ENCODE data around the gene CRELD2.
A peak's percentile ranks its signal among the peaks of the same experiment; 100 is the strongest.

The CRELD2 gene

DNA sequence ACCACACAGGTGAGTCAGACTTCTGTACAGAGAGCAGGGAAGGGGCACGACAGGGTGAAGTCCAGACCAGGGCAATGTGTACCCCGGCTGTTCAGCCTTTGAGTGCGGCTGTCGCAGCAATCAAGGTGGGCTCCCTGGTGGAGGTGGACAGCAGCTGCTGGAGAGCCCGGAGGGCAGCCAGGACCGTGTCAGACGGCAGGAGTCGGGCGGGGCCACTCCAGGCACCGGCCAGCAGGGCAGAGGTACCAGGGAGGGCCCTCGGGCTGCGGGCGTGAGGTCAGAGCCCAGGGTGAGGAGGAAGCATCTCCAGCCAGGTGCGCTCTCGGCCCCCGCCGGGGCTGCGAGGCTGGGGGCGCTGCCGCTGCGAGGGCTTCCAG, 41.3 kb downstream of the CRELD2 start:
- no peak for DNase-seq

DNA sequence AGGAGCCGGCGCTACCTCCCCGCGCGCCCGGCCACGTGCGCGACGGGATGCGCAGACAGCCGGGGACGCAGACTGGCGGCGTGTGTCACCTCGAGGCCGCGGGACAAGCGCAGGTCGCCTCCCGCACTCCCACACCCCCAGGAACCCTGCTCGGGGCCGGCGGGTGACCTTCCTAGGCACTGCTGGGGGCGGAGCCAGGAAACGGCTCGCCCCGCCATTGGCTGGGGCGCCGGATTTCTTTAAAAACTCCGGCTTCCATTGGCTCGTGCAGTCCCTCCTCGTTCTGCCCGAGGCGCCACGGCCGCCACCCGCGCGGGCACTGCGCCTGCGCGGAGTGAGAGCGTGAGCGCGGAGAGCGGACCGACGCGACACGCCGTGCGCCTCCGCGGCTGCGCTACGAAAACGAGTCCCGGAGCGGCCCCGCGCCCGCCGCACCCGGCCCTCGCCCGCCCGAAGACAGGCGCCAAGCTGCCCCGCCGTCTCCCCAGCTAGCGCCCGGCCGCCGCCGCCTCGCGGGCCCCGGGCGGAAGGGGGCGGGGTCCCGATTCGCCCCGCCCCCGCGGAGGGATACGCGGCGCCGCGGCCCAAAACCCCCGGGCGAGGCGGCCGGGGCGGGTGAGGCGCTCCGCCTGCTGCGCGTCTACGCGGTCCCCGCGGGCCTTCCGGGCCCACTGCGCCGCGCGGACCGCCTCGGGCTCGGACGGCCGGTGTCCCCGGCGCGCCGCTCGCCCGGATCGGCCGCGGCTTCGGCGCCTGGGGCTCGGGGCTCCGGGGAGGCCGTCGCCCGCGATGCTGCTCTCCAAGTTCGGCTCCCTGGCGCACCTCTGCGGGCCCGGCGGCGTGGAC, 41.9 kb downstream of the CRELD2 start, which contains the start of gene PIM3:
Gene PIM3, plus strand, starts transcription at position 614 of the 846 bp plus-strand sequence. Its CDS starts 176 bp downstream, at position 790.
- peak; percentile 97 for DNase-seq

DNA sequence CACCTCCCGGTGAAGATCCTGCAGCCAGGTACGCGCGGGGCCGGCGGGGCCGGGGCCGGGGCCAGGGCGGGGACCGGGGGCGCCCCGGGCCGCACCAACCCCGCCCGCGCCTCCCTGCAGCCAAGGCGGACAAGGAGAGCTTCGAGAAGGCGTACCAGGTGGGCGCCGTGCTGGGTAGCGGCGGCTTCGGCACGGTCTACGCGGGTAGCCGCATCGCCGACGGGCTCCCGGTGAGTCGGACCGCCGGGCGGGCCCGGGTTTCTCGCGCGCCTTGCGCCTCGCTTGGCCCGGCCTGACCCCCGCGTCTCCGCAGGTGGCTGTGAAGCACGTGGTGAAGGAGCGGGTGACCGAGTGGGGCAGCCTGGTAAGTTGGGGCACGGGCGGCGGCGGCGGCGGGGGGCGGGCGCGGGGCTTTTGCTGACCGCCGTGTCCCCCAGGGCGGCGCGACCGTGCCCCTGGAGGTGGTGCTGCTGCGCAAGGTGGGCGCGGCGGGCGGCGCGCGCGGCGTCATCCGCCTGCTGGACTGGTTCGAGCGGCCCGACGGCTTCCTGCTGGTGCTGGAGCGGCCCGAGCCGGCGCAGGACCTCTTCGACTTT, 42.7 kb downstream of the CRELD2 start:
- peak; percentile 38 for DNase-seq

DNA sequence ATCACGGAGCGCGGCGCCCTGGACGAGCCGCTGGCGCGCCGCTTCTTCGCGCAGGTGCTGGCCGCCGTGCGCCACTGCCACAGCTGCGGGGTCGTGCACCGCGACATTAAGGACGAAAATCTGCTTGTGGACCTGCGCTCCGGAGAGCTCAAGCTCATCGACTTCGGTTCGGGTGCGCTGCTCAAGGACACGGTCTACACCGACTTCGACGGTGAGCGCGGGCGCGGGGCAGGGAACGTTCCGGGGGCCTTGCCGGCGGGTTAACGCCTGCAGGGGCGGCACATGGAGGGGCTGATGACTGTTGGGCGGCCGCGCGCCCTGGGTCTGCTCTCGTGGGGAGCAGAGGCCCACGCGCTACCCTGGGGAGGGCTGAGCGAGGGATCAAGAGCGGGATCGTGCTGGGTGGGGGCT, 43.2 kb downstream of the CRELD2 start:
- DNase-seq = no peak

DNA sequence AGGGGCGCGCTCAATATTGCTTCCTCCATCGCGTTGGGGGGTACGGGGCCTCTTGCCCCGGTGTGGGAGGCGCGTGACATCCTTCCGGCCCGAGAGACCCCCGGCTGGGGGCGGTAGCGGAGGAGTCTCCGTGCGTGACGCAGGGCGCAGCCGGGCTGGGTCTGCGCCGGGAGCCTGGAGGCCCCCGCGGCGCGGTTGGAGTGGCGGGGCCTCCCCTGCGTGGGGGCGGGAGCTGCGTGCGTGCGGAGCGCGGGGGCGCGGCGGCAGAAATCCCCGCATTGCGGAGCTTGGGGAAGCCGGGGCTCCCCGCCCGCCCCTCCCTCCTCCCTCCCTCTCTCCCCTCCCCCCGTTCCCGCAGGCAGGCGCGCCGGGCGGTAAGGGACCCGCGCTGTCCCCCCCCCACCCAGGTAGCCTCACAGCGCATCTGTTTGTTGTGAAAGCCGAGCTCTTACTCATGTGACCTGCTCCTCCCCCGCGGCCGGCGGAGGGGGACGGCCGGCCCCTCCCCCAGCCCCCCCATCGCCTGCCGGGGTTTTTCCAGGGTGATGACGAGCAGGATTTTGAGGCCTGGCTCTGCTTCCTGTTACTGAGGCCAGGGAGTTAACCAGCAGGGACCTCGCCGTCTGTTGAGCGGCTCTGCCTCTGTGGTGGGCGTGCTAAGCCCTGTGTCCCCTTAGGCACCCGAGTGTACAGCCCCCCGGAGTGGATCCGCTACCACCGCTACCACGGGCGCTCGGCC, 43.7 kb downstream of the CRELD2 start:
- DNase-seq = peak; percentile 45

DNA sequence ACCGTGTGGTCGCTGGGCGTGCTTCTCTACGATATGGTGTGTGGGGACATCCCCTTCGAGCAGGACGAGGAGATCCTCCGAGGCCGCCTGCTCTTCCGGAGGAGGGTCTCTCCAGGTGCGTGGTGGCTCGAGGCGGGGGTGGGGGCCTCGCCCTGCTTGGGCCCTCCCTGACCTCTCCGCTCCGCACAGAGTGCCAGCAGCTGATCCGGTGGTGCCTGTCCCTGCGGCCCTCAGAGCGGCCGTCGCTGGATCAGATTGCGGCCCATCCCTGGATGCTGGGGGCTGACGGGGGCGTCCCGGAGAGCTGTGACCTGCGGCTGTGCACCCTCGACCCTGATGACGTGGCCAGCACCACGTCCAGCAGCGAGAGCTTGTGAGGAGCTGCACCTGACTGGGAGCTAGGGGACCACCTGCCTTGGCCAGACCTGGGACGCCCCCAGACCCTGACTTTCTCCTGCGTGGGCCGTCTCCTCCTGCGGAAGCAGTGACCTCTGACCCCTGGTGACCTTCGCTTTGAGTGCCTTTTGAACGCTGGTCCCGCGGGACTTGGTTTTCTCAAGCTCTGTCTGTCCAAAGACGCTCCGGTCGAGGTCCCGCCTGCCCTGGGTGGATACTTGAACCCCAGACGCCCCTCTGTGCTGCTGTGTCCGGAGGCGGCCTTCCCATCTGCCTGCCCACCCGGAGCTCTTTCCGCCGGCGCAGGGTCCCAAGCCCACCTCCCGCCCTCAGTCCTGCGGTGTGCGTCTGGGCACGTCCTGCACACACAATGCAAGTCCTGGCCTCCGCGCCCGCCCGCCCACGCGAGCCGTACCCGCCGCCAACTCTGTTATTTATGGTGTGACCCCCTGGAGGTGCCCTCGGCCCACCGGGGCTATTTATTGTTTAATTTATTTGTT, 44.6 kb downstream of the CRELD2 start:
- DNase-seq = no peak

DNA sequence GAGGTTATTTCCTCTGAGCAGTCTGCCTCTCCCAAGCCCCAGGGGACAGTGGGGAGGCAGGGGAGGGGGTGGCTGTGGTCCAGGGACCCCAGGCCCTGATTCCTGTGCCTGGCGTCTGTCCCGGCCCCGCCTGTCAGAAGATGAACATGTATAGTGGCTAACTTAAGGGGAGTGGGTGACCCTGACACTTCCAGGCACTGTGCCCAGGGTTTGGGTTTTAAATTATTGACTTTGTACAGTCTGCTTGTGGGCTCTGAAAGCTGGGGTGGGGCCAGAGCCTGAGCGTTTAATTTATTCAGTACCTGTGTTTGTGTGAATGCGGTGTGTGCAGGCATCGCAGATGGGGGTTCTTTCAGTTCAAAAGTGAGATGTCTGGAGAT, 45.2 kb downstream of the CRELD2 start:
- no peak for DNase-seq

DNA sequence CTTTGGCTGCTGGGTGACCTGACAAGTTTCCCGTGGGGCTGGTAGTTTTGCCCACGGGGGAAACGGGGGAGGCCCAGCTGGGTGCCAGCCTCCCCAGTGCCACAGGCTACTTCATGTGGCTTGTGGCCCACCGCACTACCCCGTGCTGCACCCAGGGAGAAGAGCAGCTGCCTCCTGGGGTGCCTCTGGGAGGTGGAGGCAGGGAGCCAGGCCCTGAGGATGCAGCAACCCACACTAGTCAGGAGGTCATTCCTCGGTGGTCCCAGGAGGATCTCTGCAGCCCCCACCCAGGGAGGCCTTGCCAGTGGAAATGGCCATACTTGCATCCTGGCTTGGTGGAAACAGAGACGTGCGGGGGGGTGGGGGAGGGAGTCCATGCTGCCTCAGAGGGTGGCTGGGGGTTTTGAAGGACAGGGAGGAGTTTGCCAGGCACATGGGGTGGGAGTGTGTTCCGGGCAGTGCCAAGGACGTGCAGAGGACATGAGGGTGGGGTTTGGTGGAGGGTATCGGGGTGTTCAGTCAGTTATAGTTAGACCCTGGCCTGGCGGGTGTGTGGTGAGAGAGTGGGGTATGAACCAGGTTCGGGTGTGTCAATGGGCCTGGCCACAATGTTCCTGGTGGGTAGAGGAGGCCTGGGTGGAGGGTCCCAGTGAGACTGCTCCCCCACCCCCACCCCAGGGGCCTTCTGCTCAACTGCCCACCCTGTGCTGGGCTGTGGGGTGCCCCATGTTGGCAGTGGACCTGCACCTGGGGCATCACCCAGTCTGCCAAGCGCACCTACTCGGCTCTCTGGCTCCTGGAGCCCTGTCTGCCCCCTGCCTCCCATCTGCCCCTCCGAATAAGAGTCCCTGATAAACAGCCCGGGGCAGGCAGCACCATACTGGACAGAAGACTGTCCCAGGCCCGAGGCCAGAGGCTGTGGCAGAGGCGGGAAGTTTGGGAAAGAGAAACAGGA, 46.0 kb downstream of the CRELD2 start:
- no peak for DNase-seq

DNA sequence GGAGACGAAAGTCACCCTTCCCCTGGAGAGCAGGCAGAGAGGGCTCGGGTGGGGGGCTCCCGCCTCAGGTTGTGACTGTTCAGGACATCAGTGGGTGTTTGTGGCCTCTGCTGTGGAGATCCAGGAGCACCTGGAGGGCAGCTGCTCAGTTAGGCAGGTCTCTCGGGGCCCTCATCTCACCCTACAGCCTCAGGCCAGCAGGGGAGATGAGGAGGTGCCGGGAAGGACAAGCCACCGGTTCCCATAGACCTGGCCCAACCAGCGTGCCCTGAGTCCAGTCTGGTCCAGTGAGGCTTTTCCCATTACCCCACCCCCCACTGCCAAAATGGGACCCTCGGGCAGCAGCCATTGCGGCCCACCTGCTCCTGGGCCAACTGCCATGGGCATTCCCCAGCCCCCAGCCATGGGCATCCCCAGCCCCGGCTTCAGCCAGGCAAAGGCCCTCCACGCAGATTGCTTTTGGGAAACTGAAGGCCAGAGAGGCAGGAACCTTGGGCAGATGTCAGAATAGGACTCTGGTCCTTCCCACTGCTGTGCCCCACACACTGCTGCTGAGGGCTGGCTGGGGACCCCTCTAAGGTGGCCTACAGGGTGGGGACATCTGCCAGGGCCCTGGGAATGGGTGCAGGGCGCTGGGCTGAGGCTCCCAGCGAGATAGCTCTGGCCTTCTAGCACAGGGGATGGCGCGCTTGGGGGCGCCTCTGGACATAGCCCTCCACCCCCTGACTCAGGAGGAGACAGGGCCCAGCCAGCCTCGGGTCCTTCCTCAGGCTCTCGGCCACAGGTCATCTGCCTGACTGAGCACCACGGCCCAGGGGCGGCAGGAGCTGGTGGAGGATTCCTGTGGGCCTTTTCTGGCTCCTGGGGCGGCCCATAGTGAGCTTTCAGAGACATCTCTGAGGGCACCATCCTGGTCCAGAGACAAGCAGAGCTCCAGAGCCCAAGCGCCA, 46.9 kb downstream of the CRELD2 start:
- DNase-seq = no peak

DNA sequence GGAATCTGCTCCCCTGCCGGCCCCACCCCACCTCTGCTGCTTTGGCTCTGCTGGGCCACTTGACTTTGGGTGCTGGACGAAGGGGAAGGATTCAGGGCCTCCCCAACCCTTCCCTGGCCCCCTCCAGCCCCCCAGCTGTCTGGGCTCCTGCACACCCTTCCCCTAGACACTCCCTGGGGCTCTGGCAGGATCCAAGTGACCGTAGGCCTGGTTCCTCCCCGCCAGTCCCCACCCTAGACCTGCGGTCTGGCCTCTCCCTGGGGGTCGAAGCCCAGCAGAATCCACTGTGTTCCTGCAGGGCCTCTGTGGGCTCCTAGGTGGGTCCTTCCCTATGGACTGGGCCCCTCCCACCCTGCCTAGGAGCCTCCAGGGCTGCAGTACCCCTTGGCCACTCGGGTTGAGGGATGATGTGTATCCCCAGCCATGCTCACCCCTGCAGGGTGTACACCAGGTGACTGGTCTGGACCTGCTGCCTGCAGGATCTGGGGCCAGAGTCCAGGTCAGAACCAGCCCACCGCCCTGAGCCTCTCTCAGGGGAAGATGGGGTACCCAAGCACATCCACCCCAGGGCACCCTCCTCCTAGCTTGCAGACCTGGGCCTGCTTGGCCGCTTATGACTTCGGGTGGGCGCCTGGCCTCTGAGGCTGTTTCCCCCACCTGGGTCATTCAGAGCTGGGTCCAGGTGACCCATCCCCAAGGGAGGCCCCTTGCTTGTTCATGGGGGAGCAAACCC, 47.8 kb downstream of the CRELD2 start:
- DNase-seq = no peak

DNA sequence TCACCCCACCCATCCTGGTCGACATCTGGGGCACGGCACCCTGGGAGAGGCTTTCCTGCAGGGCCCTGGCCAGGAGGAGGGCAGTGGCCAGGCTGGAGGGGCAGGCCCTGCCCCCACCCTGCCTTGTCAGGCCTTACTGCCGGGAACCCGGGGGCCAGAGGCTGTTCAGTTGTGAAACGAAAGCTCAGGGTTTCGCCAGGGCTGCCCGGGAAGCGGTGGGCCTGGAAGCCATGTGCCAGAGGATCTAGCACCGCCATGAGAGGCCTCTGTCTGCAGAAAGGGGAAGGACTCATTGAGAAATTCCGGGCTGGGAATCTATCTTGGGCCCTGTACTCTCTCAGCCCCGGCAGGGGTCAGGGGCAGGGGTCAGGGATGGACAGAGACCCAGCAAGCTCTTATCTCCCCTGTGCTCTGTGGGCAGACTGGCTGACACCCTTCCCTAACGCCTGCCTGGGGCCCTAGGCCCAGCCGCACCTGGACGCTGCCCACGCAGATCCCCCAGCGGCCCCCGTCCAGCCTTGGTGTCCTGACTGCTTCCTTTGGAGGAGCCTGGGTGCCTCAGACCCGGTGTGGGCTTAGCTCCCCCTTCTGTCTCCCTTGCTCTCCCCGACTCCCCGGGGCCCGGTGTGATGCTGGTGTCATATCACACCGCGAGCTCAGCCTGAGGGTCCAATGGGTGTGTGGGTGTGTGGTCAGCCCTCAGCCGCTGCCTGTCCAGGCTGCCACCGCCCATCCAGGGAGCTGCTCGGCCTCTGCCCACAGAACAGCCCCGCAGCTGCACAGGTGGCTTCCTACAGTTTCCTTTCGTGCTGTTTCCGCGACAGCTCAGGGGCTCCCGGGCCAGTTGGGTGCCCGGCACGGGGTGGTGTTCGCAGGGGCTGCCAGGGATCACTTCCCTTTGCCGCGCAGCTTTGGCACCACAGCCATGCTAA, 48.6 kb downstream of the CRELD2 start:
- no peak for DNase-seq

DNA sequence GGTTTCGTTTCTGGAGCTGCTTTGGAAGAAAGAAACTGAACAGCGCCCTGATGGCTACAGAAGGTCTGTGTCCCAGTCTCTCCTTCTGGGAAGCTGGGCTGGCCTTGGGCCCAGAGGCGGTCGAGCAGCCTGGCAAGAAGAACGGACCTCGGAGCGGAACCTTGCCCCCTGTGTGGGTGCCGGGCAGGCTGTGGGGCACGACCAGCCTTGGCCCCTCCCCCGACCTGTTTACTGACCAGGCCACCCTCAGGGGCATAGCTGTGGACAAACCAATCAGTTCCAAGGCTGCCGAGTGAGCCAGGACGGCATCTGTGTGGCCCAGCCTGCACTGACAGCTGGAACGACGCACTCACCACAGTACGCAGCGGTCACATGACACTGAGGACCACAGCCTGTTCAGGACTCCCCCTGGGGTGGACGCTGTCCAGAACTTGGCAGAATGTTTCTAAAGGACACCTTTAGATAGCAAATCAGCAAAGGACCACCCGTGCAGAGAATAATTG, 49.3 kb downstream of the CRELD2 start:
- DNase-seq = no peak

DNA sequence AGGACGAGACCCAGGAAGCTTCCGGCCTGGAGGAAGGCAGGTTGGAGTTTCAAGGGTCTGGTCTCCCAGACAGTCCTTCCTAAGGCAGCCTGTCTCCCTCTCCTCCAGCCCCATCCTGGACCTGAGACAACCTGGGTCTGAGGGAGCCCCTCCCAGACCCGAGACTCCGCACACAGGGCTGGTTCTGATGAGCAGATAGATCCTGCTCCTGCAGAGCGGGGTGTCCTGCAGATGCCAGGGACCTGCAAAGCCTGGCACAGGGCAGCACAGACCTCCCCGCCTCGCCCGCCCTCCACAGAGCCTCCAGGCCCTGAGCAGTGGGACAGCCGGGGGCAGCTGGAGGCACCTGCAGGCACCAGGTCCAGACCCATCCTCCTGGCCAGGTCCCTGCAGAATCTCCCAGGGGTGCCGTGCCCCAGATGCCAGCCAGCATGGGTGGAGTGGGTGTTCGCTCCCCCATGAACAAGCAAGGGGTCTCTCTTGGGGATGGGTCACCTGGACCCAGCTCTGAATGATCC, 49.9 kb downstream of the CRELD2 start:
- no peak for DNase-seq

DNA sequence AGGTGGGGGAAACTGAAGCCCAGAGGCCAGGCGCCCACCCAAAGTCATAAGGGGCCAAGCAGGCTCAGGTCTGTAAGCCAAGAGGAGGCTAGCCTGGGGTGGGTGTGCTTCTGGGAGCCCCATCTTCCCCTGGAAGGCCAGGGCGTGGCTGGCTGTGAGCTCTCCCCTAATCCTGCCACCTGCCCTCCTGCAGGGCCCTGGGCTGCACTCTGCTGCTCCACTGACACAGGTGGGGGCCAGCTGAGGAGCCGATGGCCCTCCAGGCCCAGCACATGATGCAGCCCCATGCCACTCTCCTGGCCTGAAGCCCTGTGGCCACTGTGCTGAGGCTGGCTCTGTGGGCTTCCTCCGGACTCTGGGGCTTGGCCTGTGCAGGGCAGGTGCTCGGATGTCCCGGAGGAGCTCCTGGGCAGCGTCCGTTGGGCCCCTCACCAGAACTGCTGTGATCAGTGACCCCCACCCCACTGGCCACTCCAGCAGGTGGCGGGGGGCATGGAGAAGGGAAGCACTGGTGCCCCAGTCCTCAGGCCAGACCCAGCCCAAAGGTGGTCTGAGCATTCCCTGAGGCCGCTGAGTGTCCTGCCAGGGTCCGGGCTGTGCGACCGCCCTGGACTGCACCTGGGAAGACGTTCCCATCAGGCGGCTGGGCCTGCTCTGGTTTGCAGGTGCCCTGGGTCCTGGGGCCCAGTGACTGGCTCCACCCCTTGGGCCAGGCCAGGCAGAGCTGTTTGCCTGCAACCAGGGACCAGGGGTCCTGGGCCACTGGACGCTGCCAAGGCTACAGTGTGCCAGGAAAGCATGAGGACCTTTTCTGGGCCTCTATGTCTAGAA, 50.6 kb downstream of the CRELD2 start:
- no peak for DNase-seq

DNA sequence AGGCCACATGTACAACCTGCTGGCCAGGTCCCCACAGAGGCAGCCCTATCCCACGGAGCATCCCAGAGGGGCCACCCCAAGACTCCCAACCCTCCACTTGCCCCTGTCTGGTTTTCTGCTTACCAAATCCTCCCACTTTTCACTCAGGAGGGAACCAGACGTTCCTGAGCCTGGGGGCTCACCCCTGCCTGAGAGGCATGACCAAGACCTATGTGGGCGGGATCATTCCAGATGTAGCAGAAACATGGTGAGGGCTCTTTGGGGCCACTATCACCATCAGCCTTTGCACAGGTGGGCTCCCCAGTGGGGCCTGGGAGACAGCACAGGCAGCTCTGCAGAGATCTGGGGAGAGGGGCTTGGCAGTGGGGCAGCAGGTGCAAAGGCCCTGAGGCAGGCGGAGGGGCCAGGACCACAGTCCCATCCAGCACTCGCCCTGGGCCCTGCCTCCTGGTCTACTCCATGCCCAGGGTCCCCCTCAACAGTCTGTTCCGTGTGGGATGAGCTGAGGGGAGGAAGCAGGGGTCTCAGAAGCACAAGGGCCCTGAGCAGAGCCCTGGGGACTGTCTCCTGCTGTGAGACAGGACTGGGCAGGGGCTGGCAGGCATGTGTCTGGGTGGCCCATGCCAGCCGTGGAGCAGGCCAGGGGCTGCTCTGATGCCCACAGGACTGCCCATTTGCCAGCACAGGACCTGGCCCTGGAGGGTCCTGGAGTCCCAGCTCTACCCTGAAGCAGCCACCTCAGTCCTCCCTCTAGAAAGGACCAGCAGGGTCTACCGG, 51.5 kb downstream of the CRELD2 start:
- DNase-seq = no peak

DNA sequence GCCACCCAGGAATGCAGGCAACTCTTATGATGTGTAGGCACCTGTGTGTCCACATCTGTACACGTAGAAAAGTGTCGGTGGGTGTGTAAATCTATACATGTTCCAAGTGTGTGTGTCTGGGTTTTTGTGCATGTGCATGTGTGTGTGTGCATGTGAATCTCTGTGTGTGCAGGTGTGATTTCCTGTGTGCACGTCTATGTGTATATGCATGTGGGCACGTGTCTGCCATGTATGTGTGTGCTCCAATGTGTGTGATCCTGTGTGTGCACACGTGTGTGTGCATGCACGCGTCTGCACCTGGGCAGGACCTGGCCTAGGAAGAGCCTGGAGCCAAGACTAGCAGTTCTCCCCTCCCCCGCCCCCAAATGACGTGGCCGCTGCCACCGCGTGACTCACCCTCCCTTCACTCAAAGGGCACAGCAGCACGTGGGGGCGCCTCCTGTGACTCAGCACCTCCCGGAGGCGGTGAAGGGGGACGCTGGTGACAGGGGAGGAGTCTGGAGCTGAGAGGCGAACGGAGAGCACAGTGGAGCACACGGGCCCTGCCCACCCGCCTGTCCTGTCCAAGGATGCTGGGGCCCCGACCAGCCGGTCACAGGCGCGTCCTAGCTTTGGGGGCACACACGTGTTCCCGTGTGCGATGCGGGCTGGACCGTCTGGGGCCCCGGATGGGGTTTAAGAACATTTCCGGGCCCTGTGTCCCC, 52.2 kb downstream of the CRELD2 start:
- DNase-seq = peak; percentile 98

Data from hematopoietic multipotent progenitor cell treated with erythropoietin and hydrocortisone succinate and interleukin-3 and kit ligand, for 8 days (in vitro differentiated cells).